Type B pancreatic cell (in vitro differentiated cells): ENCODE data around the gene TSEN2. TPM values are rescaled to one million over a fixed set of nuclear protein-coding genes. Genes with fewer than 3 reads are reported as not detected.
A peak's percentile ranks its signal among the peaks of the same experiment; 100 is the strongest.

ENCODE experiments used
- DNase-seq: peaks from one replicate; pipeline ENCODE4 v3.0.0; 2021; ENCODE audit warnings: mixed read lengths; ENCODE audit not compliant: unreplicated experiment; ENCODE audit errors: extremely low spot score
- H3K27ac Mint-ChIP-seq: 2 replicates; pipeline ENCODE4 v1.8.0; 2021; ENCODE audit warnings: mild to moderate bottlenecking, mixed read lengths
- H3K27me3 Mint-ChIP-seq: 2 replicates; pipeline ENCODE4 v1.8.0; 2021; ENCODE audit warnings: mixed read lengths
- H3K36me3 Mint-ChIP-seq: 2 replicates; pipeline ENCODE4 v1.8.0; 2021; ENCODE audit warnings: mixed read lengths
- H3K4me1 Mint-ChIP-seq: one replicate; pipeline ENCODE4 v1.8.0; 2021; ENCODE audit warnings: mixed read lengths; ENCODE audit not compliant: unreplicated experiment
- H3K4me3 Mint-ChIP-seq: 2 replicates; pipeline ENCODE4 v1.8.0; 2021; ENCODE audit warnings: mild to moderate bottlenecking, mixed read lengths
- H3K9me3 Mint-ChIP-seq: 2 replicates; pipeline ENCODE4 v1.8.0; 2021; ENCODE audit warnings: mixed read lengths
- CTCF ChIP-seq: fragments of 200-600 bp; sonication (generic); conservative IDR thresholded peaks from 2 replicates; pipeline ENCODE4 v1.5.0; 2021; ENCODE audit warnings: antibody characterized with exemption, mild to moderate bottlenecking
- total RNA-seq: library from RNA; stranded (reverse); gene quantifications from 2 replicates; pipeline ENCODE4 v1.2.1, GENCODE V29; 2021; ENCODE audit warnings: low replicate concordance

TSEN2 gene
- total RNA-seq, 1 donor from 2014 or later: 27.7 TPM

GRCh38 chr3:12516873-12517272 lies 32.6 kb downstream of the TSEN2 start:
- no peaks in the 10 kb centered on the region for H3K27me3 Mint-ChIP-seq
- no peak overlapping the region for H3K4me3 Mint-ChIP-seq
- no peaks in the 10 kb centered on the region for H3K9me3 Mint-ChIP-seq
- peaks cover 10% of the 10 kb centered on the region for H3K36me3 Mint-ChIP-seq
- H3K4me1 Mint-ChIP-seq: peaks cover 4% of the 10 kb centered on the region
- DNase-seq: no peak
- no peak overlapping the region for H3K27ac Mint-ChIP-seq
- TF ChIP-seq CTCF: no peak

- TF ChIP-seq CTCF: no peak
- no peak overlapping the region for H3K27ac Mint-ChIP-seq
- peaks cover 19% of the 10 kb centered on the region for H3K36me3 Mint-ChIP-seq
Observed at GRCh38 chr3:12518261-12519028, 34.2 kb downstream of the TSEN2 start.

GRCh38 chr3:12521010-12521409 lies 36.7 kb downstream of the TSEN2 start:
- Mint-ChIP-seq H3K27me3 (no peaks in the 10 kb centered on the region), H3K36me3 (peaks cover 19% of the 10 kb centered on the region)

More at GRCh38 chr3:12518261-12519028, 34.2 kb downstream of the TSEN2 start:
- Mint-ChIP-seq H3K9me3 (no peaks in the 10 kb centered on the region), H3K4me3 (no peak overlapping the region), H3K27me3 (no peaks in the 10 kb centered on the region), H3K4me1 (peaks cover 4% of the 10 kb centered on the region)
- no peak for DNase-seq

GRCh38 chr3:12522721-12523120 lies 38.4 kb downstream of the TSEN2 start:
- no peaks in the 10 kb centered on the region for H3K9me3 Mint-ChIP-seq
- no peak for TF ChIP-seq CTCF
- no peak overlapping the region for H3K4me3 Mint-ChIP-seq
- no peaks in the 10 kb centered on the region for H3K27me3 Mint-ChIP-seq
- H3K27ac Mint-ChIP-seq: no peak overlapping the region
- DNase-seq: no peak
- peaks cover 27% of the 10 kb centered on the region for H3K36me3 Mint-ChIP-seq
- peaks cover 14% of the 10 kb centered on the region for H3K4me1 Mint-ChIP-seq

More at GRCh38 chr3:12521010-12521409, 36.7 kb downstream of the TSEN2 start:
- Mint-ChIP-seq H3K4me3 (no peak overlapping the region), H3K27ac (no peak overlapping the region), H3K9me3 (no peaks in the 10 kb centered on the region), H3K4me1 (peaks cover 4% of the 10 kb centered on the region)
- no peak for TF ChIP-seq CTCF
- DNase-seq: no peak

GRCh38 chr3:12527757-12528143 lies 43.5 kb downstream of the TSEN2 start:
- DNase-seq: no peak
- no peak for TF ChIP-seq CTCF
- Mint-ChIP-seq H3K4me3 (no peak overlapping the region), H3K27ac (peak overlapping the region; percentile 1), H3K36me3 (peaks cover 39% of the 10 kb centered on the region), H3K27me3 (no peaks in the 10 kb centered on the region), H3K4me1 (peaks cover 14% of the 10 kb centered on the region), H3K9me3 (no peaks in the 10 kb centered on the region)
